Dedifferentiated amniotic fluid mesenchymal stem cell (primary cell): ENCODE measurements around the gene LRRC46.

ENCODE experiments used
- DNase-seq: peaks from one replicate; pipeline ENCODE4 v3.0.0-alpha.2; 2016; ENCODE audit errors: extremely low spot score

The LRRC46 gene

GRCh38 chr17:47875011-47875985 is 43.8 kb downstream of the LRRC46 start:
- no peak for DNase-seq

GRCh38 chr17:47877368-47878034 is 46.0 kb downstream of the LRRC46 start:
- no peak for DNase-seq

- no peak for DNase-seq
These were observed 46.9 kb downstream of the LRRC46 start for GRCh38 chr17:47878203-47879027.

- no peak for DNase-seq
These were observed 47.6 kb downstream of the LRRC46 start for GRCh38 chr17:47879028-47879585.

GRCh38 chr17:47879776-47880454 is 48.4 kb downstream of the LRRC46 start:
- no peak for DNase-seq

GRCh38 chr17:47882247-47882646 is 50.8 kb downstream of the LRRC46 start:
- no peak for DNase-seq

GRCh38 chr17:47882695-47883588 is 51.5 kb downstream of the LRRC46 start:
- no peak for DNase-seq

GRCh38 chr17:47883589-47884426 is 52.3 kb downstream of the LRRC46 start:
- DNase-seq = no peak

GRCh38 chr17:47884427-47884740 is 52.9 kb downstream of the LRRC46 start:
- no peak for DNase-seq

GRCh38 chr17:47884905-47885730 is 53.6 kb downstream of the LRRC46 start:
- DNase-seq = no peak
